Muscle layer of duodenum (tissue), 2 donors: ENCODE measurements around the gene CGRRF1.

Source experiments
- H3K27ac ChIP-seq: one replicate; pipeline ENCODE4 v1.7.0; 2013; ENCODE audit warnings: mild to moderate bottlenecking, low read length
- H3K27me3 ChIP-seq: one replicate; pipeline ENCODE4 v1.7.0; 2013; ENCODE audit warnings: low read depth, mild to moderate bottlenecking, control low read depth, low read length
- H3K36me3 ChIP-seq, 2 donors: one replicate each; pipeline ENCODE4 v1.7.0; 2013; ENCODE audit warnings: low read length in 2 of 2, control low read depth in 1 of 2, mild to moderate bottlenecking in 1 of 2; ENCODE audit not compliant: insufficient read depth in 2 of 2, control insufficient read depth in 1 of 2
- H3K4me1 ChIP-seq, 2 donors: one replicate each; pipeline ENCODE4 v1.7.0; 2013; ENCODE audit warnings: low read length in 2 of 2, mild to moderate bottlenecking in 2 of 2, control low read depth in 1 of 2, moderate library complexity in 1 of 2; ENCODE audit not compliant: insufficient read depth in 2 of 2, control insufficient read depth in 1 of 2
- H3K4me3 ChIP-seq, 2 donors: one replicate each; pipeline ENCODE4 v1.7.0; 2013; ENCODE audit warnings: low read length in 2 of 2, low read depth in 1 of 2, mild to moderate bottlenecking in 1 of 2
- H3K9me3 ChIP-seq, 2 donors: one replicate each; pipeline ENCODE4 v1.7.0; 2013; ENCODE audit warnings: low read length in 2 of 2, control low read depth in 1 of 2, mild to moderate bottlenecking in 1 of 2; ENCODE audit not compliant: control insufficient read depth in 1 of 2
- donor health status: healthy.

The CGRRF1 gene

DNA sequence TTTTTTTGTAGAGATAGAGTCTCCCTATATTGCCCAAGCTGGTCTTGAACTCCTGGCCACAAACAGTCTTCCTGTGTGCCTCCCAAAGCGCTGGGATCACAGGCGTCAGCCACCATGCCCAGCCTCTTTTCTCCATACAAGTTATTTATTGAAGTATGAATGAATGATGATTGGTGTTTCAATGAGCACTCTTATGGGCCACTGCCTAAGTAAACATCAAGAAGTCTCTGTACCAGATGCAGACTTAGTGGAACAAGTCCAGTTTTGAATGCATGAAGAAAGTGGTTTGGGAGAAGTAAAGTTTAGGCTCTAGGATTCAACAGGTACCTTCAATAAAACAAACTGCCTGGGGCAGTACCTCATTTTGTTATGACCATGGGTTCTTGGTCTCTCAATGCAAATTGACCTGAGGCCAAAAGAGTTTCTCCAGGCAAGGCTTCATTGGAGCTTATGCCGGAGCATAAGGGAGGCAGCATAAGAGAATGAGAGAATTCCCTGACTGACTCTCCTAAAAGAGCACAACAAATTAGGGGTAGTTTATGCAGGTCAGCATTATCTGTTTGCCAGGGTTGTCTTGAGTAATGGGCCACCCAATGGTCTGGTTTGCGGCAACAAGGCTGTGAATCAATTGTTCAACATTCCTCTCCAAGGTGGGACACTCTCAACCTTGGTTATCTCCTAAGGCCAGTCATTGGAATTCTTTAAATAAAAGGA is 19.8 kb upstream of the CGRRF1 start:
- Histone ChIP-seq H3K4me1 (peaks cover 0 to 24% of the 10 kb centered on the region in 2 donors), H3K4me3 (peak overlapping the region; percentile 92 to 93)

DNA sequence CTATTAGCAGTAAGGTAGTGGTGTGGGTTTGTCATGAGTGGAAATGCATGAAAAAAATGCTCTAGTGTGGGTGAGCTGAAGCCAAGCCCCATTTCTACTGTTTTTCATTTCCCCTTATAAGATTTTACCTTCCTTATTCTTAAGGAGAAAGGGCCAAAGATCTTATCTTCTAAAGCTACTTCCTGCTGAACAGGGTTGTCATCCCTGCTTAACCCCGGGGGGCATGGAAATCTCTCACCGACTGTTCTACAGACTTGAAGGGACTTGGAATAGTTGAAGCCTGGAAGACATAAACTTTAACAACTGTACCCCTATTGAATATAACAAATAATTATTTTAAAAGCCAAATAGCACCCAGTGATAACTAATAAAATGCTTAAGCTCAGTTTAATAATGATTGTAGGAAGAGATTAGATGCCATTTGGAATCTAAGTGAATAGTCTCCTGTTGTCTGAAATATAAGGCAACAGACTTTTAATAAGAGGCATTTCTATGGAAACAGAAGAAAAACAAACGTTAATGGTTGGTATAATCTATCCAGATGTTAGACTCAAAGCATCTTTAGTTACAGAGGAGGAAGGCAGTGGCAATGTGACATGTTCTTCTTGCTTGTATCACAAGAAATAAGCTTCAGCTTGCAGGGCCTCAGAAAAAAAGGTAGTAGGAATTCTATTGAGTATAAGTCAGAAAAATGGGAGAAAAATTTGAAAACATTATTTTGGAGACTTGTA is 19.1 kb upstream of the CGRRF1 start:
- no peaks in the 10 kb centered on the region for H3K9me3 ChIP-seq
- no peaks in the 10 kb centered on the region for H3K27me3 ChIP-seq
- H3K27ac ChIP-seq = no peak overlapping the region
- H3K4me1 ChIP-seq = peaks cover 0 to 21% of the 10 kb centered on the region in 2 donors
- peaks cover 0 to 8% of the 10 kb centered on the region in 2 donors for H3K36me3 ChIP-seq
- no peak overlapping the region for H3K4me3 ChIP-seq

More for the DNA sequence above, 19.8 kb upstream of the CGRRF1 start:
- Histone ChIP-seq H3K27ac (peak overlapping the region; percentile 86), H3K27me3 (no peaks in the 10 kb centered on the region), H3K36me3 (peaks cover 0 to 8% of the 10 kb centered on the region in 2 donors), H3K9me3 (no peaks in the 10 kb centered on the region)

DNA sequence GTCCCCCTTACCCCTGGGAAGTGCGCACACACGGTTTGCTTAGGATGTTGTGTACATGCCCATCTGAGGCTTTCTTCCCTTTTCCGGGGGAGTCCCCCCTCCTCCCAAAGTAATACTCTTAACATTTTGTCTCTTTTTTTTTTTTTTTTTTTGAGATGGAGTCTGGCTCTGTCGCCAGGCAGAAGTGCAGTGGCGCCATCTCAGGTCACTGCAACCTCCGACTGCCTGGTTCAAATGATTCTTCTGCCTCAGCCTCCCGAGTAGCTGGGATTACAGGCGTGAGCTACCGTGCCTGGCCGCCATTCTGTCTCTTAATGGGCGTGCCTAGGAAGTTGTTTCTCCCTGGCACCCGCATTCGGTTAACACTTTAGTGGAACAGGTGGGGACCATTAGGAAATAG is 16.4 kb upstream of the CGRRF1 start:
- H3K4me3 ChIP-seq = no peak overlapping the region
- H3K36me3 ChIP-seq = peaks cover 0 to 4% of the 10 kb centered on the region in 2 donors
- H3K27ac ChIP-seq = no peak overlapping the region
- H3K27me3 ChIP-seq = no peaks in the 10 kb centered on the region
- peaks cover 0 to 7% of the 10 kb centered on the region in 2 donors for H3K4me1 ChIP-seq
- no peaks in the 10 kb centered on the region for H3K9me3 ChIP-seq

DNA sequence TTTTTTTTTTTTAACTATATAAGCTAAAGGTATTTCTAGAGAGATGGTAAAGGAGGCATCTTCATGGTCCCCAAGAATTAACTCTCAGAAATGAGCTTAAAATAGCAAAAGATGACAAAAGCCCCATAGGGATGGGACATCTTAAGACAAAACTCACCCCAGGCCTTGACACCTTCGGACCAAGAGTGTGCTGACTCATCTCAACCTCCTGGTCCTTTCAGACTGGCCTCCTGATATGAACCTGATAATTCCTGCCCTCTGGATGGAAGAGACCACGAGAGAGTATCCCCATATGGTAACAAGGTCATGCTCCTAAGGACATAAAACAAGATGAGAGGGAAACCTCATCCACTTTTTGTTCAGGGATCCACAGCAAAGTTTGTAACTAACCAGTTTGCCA is 12.5 kb upstream of the CGRRF1 start:
- Histone ChIP-seq H3K9me3 (no peaks in the 10 kb centered on the region), H3K4me1 (no peaks in the 10 kb centered on the region), H3K36me3 (no peaks in the 10 kb centered on the region), H3K27me3 (no peaks in the 10 kb centered on the region), H3K27ac (no peak overlapping the region), H3K4me3 (no peak overlapping the region)

DNA sequence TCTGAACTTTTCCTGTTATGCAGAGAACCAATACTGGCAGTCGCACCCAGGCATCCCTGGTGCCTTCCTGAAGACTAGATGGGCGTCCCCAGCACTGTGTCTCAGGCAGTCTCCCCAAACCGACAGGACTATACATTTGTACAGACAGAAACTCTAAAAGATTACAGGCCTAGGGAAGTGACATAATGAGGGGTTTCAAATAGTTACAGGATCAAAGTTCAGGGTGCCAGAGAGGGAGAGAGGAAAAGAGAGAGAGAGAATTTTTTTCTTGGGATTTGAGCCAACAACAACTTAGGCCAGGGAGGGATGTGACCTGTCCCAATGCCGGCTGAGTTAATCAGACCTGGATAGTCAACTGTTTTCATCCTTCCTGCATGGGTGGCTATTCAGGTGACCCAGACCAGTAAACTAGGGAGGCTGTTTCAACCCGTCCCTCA is 11.6 kb upstream of the CGRRF1 start:
- no peaks in the 10 kb centered on the region for H3K36me3 ChIP-seq
- no peaks in the 10 kb centered on the region for H3K4me1 ChIP-seq
- no peak overlapping the region for H3K4me3 ChIP-seq
- no peaks in the 10 kb centered on the region for H3K27me3 ChIP-seq
- H3K9me3 ChIP-seq = no peaks in the 10 kb centered on the region
- no peak overlapping the region for H3K27ac ChIP-seq

DNA sequence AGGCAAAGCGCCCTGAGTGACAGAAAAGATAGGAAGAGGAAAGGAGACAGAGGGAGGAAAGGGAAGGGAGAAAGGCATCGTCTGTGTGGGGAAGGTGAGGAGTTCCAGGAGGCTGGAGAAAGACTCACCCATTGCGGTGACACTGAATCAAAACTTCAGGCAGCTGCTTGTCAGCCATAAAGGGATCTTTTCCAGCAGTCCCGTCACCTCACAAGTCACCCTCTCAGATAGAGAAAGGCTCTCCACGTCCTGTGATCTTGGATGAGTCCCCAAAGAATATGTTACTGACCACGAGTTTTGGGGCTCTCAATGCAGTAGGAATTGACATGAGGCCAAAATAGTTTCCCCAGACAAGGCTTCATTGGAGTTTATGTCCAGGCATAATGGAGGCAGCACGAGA is 11.1 kb upstream of the CGRRF1 start:
- Histone ChIP-seq H3K27ac (no peak overlapping the region), H3K36me3 (no peaks in the 10 kb centered on the region), H3K4me1 (no peaks in the 10 kb centered on the region), H3K9me3 (no peaks in the 10 kb centered on the region), H3K4me3 (no peak overlapping the region), H3K27me3 (no peaks in the 10 kb centered on the region)

DNA sequence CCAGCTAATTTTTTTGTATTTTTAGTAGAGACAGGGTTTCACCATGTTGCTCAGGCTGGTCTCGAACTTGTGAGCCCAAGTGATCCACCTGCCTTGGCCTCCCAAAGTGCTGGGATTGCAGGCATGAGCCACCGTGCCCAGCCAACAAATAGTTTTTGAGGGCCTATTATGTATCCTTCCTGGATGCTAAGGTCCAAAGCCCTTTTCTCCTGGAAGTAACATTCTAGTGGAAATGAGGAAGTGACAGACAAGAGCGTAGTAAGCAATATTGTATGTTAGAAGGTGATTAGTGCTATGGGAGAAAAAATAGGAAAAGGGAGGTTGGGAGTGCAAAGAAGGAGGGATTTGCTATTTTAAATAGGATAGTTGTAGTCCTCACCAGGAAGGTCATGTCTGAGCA is 9.0 kb upstream of the CGRRF1 start:
- Histone ChIP-seq H3K4me3 (no peak overlapping the region), H3K27me3 (no peaks in the 10 kb centered on the region), H3K9me3 (no peaks in the 10 kb centered on the region), H3K36me3 (no peaks in the 10 kb centered on the region), H3K4me1 (no peaks in the 10 kb centered on the region), H3K27ac (no peak overlapping the region)

DNA sequence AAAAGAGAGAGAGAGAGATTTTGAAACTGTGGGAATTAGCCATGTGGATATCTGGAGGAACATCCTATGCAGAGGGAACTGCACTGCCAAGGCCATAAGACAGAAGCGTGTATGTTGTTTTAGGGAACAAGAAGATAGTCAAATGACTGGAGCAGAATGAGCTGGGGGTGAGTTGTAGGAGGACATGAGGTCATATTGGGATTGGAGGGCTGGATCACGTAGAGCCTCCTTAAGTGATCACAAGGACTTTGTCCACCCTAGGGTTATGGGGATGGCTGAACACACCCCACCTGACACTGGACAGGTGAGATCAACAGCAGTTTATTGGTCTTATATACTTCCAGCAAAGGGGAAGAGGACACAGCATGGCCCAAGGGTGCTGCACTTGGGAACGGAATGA is 8.2 kb upstream of the CGRRF1 start:
- H3K9me3 ChIP-seq = no peaks in the 10 kb centered on the region

DNA sequence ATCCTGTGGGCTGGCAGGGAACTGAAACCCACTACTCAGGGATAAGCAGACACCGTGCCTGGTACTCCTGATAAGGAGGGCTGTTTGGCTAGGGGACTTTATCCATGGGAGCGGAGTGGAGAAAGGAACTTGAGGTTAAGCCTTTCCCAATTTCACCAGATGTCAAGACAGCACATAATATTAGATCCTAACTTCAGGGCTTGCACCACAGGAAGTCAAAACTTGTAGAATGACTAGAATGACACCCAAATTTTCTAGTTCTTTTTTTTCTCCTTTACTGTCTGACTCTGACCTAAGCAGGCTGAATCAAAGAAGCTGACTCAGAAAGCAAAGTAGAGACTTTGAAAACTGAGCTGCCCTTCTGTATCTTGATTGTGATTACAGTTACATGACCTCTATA is 7.1 kb upstream of the CGRRF1 start:
- Histone ChIP-seq H3K4me1 (no peaks in the 10 kb centered on the region), H3K36me3 (no peaks in the 10 kb centered on the region), H3K27me3 (no peaks in the 10 kb centered on the region), H3K27ac (no peak overlapping the region), H3K4me3 (no peak overlapping the region), H3K9me3 (no peaks in the 10 kb centered on the region)

More for the DNA sequence above, 8.2 kb upstream of the CGRRF1 start:
- no peaks in the 10 kb centered on the region for H3K4me1 ChIP-seq
- H3K27ac ChIP-seq = no peak overlapping the region
- no peaks in the 10 kb centered on the region for H3K27me3 ChIP-seq
- no peak overlapping the region for H3K4me3 ChIP-seq
- no peaks in the 10 kb centered on the region for H3K36me3 ChIP-seq

DNA sequence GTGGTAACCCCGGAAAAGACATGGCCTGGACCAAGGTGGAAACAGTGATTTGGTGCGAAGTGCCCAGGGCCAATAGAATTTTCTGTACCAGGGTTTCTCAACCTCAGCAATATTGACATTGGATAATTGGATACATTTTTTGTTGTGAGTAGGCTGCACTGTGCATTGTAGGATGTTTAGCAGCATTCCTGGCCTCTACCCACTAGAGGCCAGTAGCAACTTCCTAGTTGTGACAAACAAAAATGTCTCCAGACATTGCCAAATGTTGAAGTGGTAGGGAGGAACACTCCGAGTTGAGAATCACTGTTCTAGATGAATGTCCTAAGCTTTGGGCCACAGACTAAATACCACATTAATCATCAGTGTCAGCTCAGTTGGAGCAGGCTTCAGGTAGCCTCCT is 6.2 kb upstream of the CGRRF1 start:
- H3K4me3 ChIP-seq = no peak overlapping the region
- H3K36me3 ChIP-seq = no peaks in the 10 kb centered on the region
- H3K4me1 ChIP-seq = no peaks in the 10 kb centered on the region
- H3K27ac ChIP-seq = no peak overlapping the region
- no peaks in the 10 kb centered on the region for H3K9me3 ChIP-seq
- H3K27me3 ChIP-seq = no peaks in the 10 kb centered on the region

DNA sequence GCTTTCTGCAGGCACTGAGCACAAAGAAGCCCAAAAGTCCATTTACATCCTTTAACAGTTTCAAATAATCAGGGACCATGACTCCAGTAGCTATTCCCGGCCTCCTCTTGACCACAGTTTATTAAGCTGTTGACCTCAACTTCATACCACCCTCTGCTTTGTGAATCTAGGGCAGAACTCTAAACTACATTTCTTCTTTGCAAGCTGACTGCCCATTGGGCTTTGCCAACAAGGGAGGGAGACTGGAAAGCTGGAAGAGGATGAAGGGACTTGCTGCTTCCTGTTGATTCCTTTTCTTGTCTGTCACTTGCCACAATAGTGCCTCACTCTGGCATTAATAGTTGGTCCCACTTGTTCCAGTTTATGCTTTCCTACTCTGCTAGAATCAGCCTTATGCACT is 2.7 kb downstream of the CGRRF1 start:
- Histone ChIP-seq H3K9me3 (no peaks in the 10 kb centered on the region), H3K27me3 (no peaks in the 10 kb centered on the region), H3K4me1 (peaks cover 12 to 28% of the 10 kb centered on the region in 2 donors), H3K27ac (no peak overlapping the region), H3K4me3 (no peak overlapping the region), H3K36me3 (peaks cover 0 to 8% of the 10 kb centered on the region in 2 donors)
